Right lobe of liver (tissue), 4 donors: ENCODE measurements around the gene ASPDH.

Source experiments
- CTCF ChIP-seq, 4 donors: fragments of 200-600 bp in 3 of 4; fragments of 450-650 bp in 1 of 4; IDR thresholded peaks; one replicate each; pipeline versions ENCODE4 v1.5.1 to v1.8.0; 2016 to 2022; ENCODE audit warnings: antibody characterized with exemption in 4 of 4, mild to moderate bottlenecking in 2 of 4
- POLR2A ChIP-seq: fragments of 450-650 bp; IDR thresholded peaks from one replicate; pipeline ENCODE4 v1.6.1; 2017; ENCODE audit warnings: antibody characterized with exemption, mild to moderate bottlenecking
- donor health status: DM: no; HTN: no; CAD: no.
- donor health status: DM: no; HTN: no; CAD: no.
- donor health status: DM: no; HTN: yes; CAD: no.

DNA sequence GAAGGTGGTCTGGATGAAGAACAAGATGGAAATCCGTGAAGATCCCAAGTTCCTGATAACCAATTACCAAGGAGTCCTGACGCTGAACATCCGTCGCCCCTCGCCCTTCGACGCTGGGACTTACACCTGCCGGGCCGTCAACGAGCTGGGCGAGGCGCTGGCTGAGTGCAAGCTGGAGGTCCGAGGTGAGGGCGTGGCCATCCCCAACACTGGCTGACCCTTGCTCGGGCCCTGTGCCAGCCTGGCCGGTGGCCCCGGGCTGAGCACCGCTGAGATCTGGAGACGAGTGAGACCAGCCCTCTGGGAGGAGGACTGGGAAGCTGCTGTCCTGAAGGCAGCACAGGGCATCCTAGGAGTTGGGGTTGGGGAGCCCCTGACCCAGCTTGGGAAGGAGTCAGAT, 49.4 kb downstream of the ASPDH start:
- TF ChIP-seq CTCF (IDR thresholded peaks at IDR 0.05) (no peak), POLR2A (no peak)
